Activated CD4-positive, alpha-beta T cell treated with anti-CD3 and anti-CD28 coated beads, Interleukin-2, amount 50 U/mL, for 16 hours (primary cell): Measurements from ENCODE around the gene NAE1.

Source experiments
- DNase-seq: peaks from one replicate; pipeline ENCODE4 v3.0.0-alpha.2; 2020

The NAE1 gene

GRCh38 chr16:66849549-66849948 lies 18.8 kb upstream of the NAE1 start:
- DNase-seq = no peak

GRCh38 chr16:66849021-66849420 lies 18.2 kb upstream of the NAE1 start:
- DNase-seq = no peak

GRCh38 chr16:66848172-66848571 lies 17.4 kb upstream of the NAE1 start:
- no peak for DNase-seq

- DNase-seq = no peak
Observed at GRCh38 chr16:66847533-66848067, 16.8 kb upstream of the NAE1 start.

GRCh38 chr16:66846831-66847230 lies 16.1 kb upstream of the NAE1 start:
- no peak for DNase-seq

GRCh38 chr16:66846266-66846665 lies 15.5 kb upstream of the NAE1 start:
- no peak for DNase-seq

- DNase-seq = no peak
Observed at GRCh38 chr16:66845791-66846221, 15.0 kb upstream of the NAE1 start.

GRCh38 chr16:66845080-66845410 lies 14.3 kb upstream of the NAE1 start:
- DNase-seq = no peak

GRCh38 chr16:66844342-66845079 lies 13.7 kb upstream of the NAE1 start, which contains the start of gene CA7:
Gene CA7, plus strand, starts transcription at chr16:66844414. Its CDS starts 74 bp downstream, at chr16:66844488.
- no peak for DNase-seq

GRCh38 chr16:66844009-66844341 lies 13.2 kb upstream of the NAE1 start:
- no peak for DNase-seq

- no peak for DNase-seq
Observed at GRCh38 chr16:66843191-66843590, 12.4 kb upstream of the NAE1 start.

- no peak for DNase-seq
Observed at GRCh38 chr16:66842765-66843164, 12.0 kb upstream of the NAE1 start.

- DNase-seq = no peak
Observed at GRCh38 chr16:66841366-66841765, 10.6 kb upstream of the NAE1 start.

GRCh38 chr16:66840883-66841282 lies 10.1 kb upstream of the NAE1 start:
- no peak for DNase-seq

- DNase-seq = no peak
Observed at GRCh38 chr16:66834746-66835145, 4.0 kb upstream of the NAE1 start.

GRCh38 chr16:66832661-66833305 lies 2.0 kb upstream of the NAE1 start:
- DNase-seq = no peak

- DNase-seq = no peak
Observed at GRCh38 chr16:66832190-66832589, 1.4 kb upstream of the NAE1 start.

GRCh38 chr16:66824006-66824405 lies 6.8 kb downstream of the NAE1 start:
- no peak for DNase-seq

- no peak for DNase-seq
Observed at GRCh38 chr16:66814734-66815133, 16.0 kb downstream of the NAE1 start.

- DNase-seq = no peak
Observed at GRCh38 chr16:66811043-66811442, 19.7 kb downstream of the NAE1 start.

- DNase-seq = no peak
Observed at GRCh38 chr16:66810391-66810790, 20.4 kb downstream of the NAE1 start.

- DNase-seq = no peak
Observed at GRCh38 chr16:66809765-66810164, 21.0 kb downstream of the NAE1 start.

- no peak for DNase-seq
Observed at GRCh38 chr16:66802159-66802558, 28.6 kb downstream of the NAE1 start.

GRCh38 chr16:66801320-66802105 lies 29.3 kb downstream of the NAE1 start, which contains the start of gene TERB1:
Gene TERB1, minus strand, starts transcription at chr16:66801584. Its CDS starts 4,786 bp downstream, at chr16:66796798.
- no peak for DNase-seq
